NCI-H524 (cell line): ENCODE measurements around the gene BCAS3.
"Not testable (repeated sequence)": the region's sequence is repeated elsewhere in the genome, so short reads cannot be mapped to it uniquely, and the experiment has no call there.

Experiments
- DNase-seq, 2 experiments: peaks; one replicate each; lab custom pipeline; 2025; lab: John Stamatoyannopoulos, UW

BCAS3 gene

DNA sequence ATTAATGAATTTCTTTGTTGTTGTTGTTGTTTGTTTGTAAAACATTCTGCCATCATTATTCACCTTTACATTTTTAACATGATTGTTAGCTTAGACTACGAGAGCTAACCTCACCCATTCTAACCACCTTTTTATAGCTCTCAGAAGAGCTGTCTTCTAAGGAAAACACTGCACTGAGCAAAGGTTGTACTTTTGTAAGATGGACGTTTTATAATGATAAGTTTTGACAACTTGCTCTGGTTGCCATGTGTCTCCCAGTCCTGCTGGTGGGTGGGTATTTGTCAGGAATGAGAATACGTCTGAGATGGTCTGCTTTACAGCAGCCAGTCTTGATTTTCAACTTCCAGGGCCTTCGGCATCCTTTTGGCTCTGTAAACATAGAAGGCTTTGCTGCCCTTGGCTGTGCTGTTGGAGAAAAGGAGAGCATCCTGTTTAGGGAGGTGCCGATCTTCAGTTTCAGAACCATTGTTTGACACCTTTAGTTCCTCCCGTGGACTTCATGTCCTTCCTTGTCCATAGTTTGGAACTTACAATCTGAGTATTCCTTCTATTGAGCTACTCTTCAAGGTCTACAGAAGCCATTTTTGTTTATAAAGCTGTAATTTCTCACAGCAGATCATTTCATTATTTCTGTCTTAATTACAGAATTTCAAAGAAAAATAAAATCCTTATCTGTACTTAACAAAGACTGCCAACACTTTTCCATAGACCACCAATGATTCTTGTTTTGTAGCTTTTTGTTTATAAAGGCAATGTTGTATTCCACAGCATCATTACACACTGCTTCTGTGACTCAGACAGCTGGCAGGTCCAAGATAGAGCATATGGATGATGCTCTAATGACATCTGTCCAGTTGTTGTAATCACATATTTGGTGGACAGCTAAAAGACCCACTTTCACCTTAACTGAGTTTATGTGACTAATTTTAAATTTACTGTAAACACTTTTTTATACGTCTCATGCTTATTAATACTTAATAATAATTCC lies 451.9 kb downstream of the BCAS3 start:
- DNase-seq, result peak; percentile 49 to 79

- peak in 1 of 2 experiments; percentile 48 for DNase-seq
Measured at GRCh38 chr17:61130330-61130729, 452.7 kb downstream of the BCAS3 start.

DNA sequence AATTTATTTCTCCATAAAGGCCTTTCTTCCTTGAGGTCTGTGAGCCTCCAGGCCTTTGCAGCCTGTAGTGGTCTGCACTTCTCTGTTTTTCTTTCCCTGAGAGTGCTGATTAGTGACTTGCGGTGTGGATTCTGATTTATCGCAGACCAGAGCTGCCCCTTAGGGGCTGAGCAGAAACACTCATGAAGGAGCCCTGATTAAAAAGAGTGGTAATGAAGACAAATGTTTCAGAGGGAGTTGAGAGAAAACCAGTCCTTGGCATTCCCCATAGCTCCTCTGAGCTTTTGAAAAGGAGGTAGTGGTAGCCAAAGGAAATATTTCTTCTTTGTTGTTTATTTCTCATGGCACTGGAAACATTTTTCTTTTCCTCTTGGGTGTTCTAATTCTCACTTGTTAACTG lies 453.9 kb downstream of the BCAS3 start:
- peak in 1 of 2 experiments; percentile 28 for DNase-seq

DNA sequence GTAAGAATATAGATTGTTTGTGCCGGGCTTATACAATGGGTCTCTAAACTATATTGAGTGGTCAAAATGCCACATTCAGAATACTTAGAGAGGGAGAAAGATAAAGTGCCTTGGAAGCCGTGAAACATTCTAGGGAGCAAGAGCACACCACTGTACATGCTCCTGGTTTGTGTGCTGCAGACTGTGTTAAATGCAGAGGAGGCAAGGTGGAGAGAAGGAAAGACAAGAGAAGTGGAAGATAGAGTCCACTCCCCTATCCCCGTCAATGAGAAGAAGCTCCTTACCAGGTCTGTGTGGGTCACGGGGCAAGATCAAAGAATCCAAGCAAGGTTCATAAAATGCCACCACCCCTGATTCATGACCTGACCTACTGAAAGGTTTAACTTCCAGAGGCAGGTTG lies 454.9 kb downstream of the BCAS3 start:
- no peak for DNase-seq

- no peak for DNase-seq
Measured at GRCh38 chr17:61133853-61134252, 456.2 kb downstream of the BCAS3 start.

DNA sequence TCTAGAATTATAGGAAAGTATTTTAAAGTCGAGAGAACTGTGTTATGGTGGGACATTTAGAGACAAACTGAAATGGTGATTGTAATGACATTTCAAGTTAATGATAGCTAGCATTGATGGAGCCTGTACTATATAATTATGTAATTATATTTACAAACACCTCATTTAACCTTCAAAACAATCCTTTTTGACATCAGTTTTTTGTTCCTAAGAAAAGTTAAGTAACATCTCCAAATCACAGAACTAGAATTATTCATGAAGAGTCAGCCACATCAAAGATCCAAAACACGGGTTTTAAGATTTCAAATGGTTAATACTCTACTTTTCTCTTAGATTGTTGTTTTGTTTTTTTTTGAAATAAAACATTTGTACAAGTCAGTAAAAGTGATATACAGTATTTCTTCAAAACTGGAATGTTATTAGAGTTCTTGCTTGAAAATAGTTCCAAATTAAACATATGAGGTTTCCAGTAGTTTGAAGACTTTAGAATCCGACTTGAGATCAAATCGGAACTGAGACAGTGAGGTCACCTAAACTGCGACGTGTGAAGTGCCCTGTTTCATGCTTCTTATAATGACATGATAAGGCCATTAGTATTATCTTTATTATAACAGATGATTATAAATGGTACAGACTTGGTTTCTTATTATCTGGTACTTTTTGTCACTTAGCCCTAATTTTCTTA lies 457.0 kb downstream of the BCAS3 start:
- DNase-seq, result no peak

DNA sequence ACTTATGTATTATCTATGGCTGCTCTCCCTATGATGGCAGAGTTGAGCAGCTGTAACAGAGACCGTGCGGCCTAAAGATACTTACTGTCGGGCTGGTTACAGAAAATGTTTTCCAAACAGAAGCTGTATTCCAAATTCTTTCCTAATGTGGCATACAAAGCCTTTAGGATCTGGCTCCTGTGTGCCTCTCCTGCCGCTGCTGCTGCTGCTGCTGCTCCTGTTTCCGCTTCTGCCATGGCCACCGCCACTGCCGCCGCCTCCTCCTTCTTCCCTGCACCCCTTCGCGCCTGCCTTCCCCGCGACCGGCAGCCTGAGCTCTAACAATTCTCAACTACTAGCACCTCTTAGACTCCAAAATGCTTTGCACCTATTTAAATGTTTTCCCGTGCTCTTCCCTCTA lies 458.1 kb downstream of the BCAS3 start:
- no peak for DNase-seq

DNA sequence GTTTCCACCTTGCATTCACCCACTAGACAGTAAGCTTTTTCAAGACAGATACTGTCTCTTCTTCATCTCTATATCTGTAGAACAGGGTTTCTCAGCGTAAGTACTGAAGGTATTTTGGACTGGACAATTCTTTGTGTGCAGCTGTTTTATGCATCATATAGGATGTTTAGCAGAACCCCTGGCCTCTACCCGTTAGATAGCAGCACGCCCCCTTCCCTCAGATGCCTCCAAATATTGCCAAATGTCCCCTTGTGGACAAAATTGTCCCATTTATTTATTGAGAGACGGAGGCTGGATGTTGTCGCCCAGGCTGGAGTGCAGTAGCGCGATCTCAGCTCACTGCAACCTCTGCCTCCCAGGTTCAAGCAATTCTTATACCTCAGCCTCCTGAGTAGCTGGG lies 458.6 kb downstream of the BCAS3 start:
- DNase-seq, result no peak

- no peak for DNase-seq
Measured at GRCh38 chr17:61139219-61139618, 461.6 kb downstream of the BCAS3 start.

GRCh38 chr17:61140081-61140786 lies 462.6 kb downstream of the BCAS3 start:
- DNase-seq, result no peak

- DNase-seq, result no peak
Measured at GRCh38 chr17:61143026-61143425, 465.4 kb downstream of the BCAS3 start.

DNA sequence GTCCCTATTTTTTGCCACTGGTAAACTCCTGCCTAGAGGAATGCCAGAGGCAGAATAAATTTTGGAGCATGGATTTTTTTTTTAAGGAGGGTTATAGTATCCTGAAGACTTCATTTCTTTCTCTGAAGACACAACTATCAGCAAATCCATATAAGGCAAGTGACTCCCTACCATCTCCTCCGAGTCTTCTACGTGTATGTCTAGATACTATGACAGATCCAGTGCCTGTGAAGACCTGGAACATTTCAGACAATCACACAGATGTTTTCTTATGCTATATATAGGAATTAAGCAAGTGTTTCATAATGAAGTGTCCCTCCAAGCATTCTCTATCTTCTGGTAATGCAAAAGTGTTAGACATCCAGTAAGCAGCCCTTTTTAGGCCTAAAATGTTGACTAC lies 466.5 kb downstream of the BCAS3 start:
- no peak for DNase-seq

- DNase-seq, result no peak
Measured at GRCh38 chr17:61144617-61145564, 467.2 kb downstream of the BCAS3 start.

GRCh38 chr17:61146833-61147232 lies 469.2 kb downstream of the BCAS3 start:
- not testable (repeated sequence) for DNase-seq

DNA sequence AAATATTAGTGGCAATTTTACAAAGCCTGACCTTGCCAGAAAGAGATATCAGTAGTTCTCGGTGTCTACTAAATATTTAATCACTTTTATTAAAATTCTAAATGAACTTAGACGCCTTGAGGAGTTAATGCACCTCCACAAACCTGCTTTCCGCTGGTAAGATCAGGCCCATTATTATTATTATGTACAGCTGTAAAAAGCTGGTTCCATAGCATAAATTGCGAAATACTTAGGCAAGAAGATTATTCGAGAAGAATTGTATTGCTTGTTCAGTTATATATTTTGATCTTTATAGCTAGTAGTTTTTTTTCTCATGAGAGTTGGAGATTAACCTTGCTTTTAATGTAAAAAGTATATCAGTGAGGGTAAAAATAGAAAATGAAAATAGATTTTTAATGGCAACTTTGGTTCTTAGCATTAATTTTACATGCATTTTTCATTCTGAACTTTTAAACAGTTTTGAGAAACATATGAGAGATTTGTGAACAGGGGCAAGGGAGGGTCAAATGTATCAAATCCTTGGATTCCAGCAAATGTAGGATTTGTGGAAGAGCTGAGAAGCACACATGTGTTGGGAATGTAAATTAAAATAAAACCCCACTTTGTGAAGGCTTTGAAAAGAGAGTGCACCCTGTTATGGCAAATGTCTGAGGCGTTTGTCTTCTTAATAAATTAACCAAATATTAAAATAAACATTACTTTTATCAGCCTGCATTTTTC lies 471.6 kb downstream of the BCAS3 start:
- no peak for DNase-seq

DNA sequence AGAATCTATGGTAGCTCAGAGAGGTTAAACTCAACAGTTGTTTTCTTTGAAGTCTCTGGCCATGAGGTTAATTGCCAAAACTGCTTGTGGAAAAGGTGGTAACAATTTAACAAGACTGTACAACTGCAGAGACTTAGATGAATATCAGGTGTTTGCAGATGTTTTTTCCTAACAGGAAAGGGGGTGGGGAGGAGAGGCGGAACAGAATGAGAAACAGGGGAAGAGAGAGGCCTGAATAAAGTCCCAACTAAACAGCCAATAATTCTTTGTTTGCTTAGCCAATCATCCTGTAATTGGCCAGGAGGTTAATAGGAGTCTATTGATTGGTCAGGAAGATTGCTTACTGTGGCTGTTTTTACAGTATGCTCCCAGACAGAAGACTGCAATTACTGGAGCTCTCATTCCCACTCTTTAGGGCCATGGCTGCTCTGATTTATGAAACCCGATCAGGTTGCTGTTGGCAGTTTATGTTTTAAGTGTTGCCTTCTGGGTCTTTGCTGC lies 472.3 kb downstream of the BCAS3 start:
- DNase-seq, result peak; percentile 22 to 65

DNA sequence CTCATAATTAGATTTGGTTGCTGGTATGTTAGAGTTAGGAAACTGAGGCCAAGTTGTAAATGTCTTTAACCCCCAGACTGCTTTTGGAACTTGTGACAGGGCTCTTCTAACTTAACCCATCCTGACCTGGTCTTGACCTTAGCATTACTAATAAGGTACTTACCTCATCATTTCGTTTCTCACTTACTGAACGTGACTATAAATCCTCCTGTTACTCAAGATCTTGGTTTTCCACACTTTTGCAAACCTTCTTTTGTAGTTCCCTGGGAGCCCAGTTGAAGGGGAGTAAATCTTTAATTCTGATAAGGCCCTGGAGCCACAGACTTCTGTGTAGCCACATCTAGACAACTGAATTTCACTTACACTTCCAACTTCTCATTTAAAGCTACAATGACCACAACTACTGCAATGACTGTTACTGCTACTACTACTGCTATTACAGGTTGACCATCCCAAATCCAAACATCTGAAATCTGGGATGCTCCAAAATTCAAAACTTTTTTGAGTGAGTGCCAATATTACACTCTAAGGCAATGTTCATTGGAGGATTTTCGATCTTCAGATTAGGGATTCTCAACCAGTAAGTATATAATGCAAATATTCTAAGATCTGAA lies 473.1 kb downstream of the BCAS3 start:
- no peak for DNase-seq

DNA sequence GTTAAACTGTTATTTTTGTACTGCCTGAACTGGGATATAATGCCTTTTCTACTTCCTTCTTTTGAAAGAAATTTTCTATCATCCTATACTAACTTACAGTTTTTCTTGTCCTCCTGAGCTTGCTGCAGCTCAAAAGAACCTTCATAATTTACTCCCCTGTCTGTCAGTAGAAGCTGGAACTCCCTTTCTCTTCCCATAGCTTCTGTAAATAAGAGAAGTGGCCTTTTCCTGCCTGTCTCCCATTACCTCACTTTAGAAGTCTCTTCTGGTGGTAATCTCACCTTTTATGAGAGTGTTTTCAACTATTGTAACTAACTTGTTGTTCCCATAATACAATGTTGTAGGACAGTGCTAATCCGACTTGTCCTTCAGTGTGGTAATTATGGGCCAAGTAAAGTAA lies 475.2 kb downstream of the BCAS3 start:
- no peak for DNase-seq

DNA sequence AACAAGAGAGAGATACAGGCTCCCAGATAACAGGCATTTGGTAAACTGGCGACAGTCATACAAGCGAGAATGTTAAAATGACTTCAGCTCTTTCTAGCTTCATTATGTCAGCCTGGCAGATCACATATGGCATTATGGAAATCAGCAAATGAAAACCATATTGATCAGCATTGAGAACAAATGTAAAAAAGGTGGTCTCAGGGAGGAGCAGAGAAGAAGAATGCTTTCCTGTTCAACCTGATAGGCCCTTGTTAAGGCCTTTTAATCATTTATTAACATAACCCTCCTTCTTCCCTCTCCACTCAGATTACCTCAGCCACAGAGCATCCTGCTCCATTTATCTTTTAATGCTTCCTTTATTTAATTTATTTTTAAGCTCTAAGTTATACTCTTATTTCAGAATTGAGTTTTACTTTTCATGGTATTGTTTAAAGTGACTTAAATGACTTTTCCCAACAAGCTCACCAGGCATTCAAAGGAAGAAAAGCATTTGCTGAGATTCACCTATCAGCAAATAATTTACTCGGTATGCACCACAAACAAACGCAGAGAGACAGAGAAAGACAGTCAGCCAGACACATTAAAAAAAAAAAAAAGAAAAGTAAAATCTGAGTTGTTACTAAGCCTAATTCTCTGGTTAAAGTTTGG lies 478.1 kb downstream of the BCAS3 start:
- DNase-seq, result no peak
